Type B pancreatic cell (in vitro differentiated cells): Measurements from ENCODE around the gene NEDD8. TPM values are rescaled to one million over a fixed set of nuclear protein-coding genes. Genes with fewer than 3 reads are reported as not detected.
"Not testable (repeated sequence)": the region's sequence is repeated elsewhere in the genome, so short reads cannot be mapped to it uniquely, and the experiment has no call there.

Source experiments
- DNase-seq: peaks from one replicate; pipeline ENCODE4 v3.0.0; 2021; ENCODE audit warnings: mixed read lengths; ENCODE audit not compliant: unreplicated experiment; ENCODE audit errors: extremely low spot score
- H3K27ac Mint-ChIP-seq: 2 replicates; pipeline ENCODE4 v1.8.0; 2021; ENCODE audit warnings: mild to moderate bottlenecking, mixed read lengths
- H3K27me3 Mint-ChIP-seq: 2 replicates; pipeline ENCODE4 v1.8.0; 2021; ENCODE audit warnings: mixed read lengths
- H3K36me3 Mint-ChIP-seq: 2 replicates; pipeline ENCODE4 v1.8.0; 2021; ENCODE audit warnings: mixed read lengths
- H3K4me1 Mint-ChIP-seq: one replicate; pipeline ENCODE4 v1.8.0; 2021; ENCODE audit warnings: mixed read lengths; ENCODE audit not compliant: unreplicated experiment
- H3K4me3 Mint-ChIP-seq: 2 replicates; pipeline ENCODE4 v1.8.0; 2021; ENCODE audit warnings: mild to moderate bottlenecking, mixed read lengths
- H3K9me3 Mint-ChIP-seq: 2 replicates; pipeline ENCODE4 v1.8.0; 2021; ENCODE audit warnings: mixed read lengths
- total RNA-seq: library from RNA; stranded (reverse); gene quantifications from 2 replicates; pipeline ENCODE4 v1.2.1, GENCODE V29; 2021; ENCODE audit warnings: low replicate concordance
- TF ChIP-seq, protein P1 (sequence below): fragments of 200-600 bp; sonication (generic); conservative IDR thresholded peaks from 2 replicates; pipeline ENCODE4 v1.5.0; 2021; ENCODE audit warnings: antibody characterized with exemption, mild to moderate bottlenecking

Gene NEDD8
- total RNA-seq, 1 donor from 2014 or later = 161 TPM

DNA sequence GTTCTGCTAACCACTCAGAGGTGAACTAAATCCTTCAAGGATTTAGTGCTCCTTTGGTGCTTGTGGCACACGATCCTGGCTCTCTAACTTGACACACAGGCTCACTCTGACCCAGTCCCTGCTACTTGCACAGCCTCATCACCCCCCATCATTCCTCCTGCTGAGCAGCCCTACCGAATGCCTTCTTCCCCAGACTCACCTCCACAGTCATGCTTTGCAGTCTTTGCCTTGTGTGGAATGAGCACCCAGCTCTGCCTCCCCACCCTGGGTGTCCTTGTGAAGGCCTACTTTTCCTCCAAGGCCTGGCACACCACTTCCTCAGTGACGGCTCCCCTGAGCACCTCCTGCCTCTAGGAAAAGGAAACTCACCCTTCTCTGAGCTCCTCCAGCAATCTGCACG, 18.2 kb upstream of the NEDD8 start:
- H3K27ac Mint-ChIP-seq = no peak overlapping the region
- H3K4me1 Mint-ChIP-seq = no peaks in the 10 kb centered on the region
- TF ChIP-seq, protein P1, sequence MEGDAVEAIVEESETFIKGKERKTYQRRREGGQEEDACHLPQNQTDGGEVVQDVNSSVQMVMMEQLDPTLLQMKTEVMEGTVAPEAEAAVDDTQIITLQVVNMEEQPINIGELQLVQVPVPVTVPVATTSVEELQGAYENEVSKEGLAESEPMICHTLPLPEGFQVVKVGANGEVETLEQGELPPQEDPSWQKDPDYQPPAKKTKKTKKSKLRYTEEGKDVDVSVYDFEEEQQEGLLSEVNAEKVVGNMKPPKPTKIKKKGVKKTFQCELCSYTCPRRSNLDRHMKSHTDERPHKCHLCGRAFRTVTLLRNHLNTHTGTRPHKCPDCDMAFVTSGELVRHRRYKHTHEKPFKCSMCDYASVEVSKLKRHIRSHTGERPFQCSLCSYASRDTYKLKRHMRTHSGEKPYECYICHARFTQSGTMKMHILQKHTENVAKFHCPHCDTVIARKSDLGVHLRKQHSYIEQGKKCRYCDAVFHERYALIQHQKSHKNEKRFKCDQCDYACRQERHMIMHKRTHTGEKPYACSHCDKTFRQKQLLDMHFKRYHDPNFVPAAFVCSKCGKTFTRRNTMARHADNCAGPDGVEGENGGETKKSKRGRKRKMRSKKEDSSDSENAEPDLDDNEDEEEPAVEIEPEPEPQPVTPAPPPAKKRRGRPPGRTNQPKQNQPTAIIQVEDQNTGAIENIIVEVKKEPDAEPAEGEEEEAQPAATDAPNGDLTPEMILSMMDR = no peak
- H3K36me3 Mint-ChIP-seq = no peaks in the 10 kb centered on the region
- H3K9me3 Mint-ChIP-seq = no peaks in the 10 kb centered on the region
- H3K27me3 Mint-ChIP-seq = peaks cover 4% of the 10 kb centered on the region
- no peak for DNase-seq
- no peak overlapping the region for H3K4me3 Mint-ChIP-seq

DNA sequence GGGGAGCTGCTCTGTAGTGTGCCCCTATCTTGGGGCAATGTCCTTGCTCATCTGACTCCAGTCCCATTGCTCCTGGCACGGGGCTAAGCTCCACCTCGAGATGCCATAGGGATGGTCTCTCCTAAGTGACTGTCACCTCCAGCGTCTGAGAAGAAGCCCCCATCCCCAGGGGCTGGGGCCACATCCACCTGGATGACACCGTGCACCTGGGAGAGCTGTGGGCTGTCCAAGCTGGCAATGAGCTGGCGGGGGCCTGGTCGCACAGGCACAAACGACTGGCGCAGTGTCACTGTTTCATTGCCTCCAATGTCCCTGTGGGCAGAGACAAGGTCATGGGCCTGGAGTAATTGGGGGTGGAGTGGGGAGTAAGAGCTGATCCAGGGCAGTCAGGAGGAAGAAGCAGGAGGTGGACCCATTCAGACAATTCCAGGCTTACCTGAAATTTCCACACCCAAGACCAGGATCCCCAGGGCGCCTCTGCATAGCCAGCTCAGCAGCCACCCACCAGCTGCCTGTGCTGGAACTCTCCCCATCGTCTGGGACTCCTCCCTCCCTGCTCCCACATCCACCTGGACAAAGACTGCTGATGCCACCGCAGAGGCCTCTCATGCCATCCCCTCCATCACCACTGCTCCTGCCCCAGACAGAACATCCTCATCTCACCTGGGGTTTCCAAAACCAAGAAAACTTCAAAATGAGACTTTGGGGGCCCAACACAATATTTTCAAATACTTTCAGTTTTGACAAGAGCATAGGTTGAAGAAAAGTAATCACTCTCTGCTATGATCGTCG, 17.3 kb upstream of the NEDD8 start:
- TF ChIP-seq, protein P1 = no peak
- no peaks in the 10 kb centered on the region for H3K4me1 Mint-ChIP-seq
- H3K36me3 Mint-ChIP-seq = no peaks in the 10 kb centered on the region
- peaks cover 4% of the 10 kb centered on the region for H3K27me3 Mint-ChIP-seq
- H3K27ac Mint-ChIP-seq = no peak overlapping the region
- no peaks in the 10 kb centered on the region for H3K9me3 Mint-ChIP-seq
- DNase-seq = no peak
- no peak overlapping the region for H3K4me3 Mint-ChIP-seq

DNA sequence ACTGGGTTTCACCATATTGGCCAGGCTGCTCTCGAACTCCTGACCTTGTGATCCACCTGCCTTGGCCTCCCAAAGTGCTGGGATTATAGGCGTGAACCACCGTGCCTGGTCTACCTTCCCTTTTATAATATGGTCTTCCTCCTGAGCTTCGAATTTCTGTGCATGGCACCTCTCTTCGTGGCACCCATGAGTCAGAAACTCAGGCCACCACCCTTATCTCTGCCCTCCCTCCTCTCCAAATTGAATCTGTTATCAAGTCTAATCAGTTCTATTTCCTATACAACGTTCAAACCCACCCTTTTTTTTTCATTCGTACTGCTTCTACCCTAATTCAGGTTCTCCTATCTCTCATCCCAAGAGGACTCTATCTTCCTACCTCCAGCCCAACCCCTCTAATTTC, 15.3 kb upstream of the NEDD8 start:
- DNase-seq = no peak
- Mint-ChIP-seq H3K4me1 (peaks cover 4% of the 10 kb centered on the region), H3K36me3 (no peaks in the 10 kb centered on the region), H3K4me3 (peak overlapping the region; percentile 3), H3K27me3 (peaks cover 4% of the 10 kb centered on the region), H3K27ac (no peak overlapping the region), H3K9me3 (no peaks in the 10 kb centered on the region)
- TF ChIP-seq, protein P1 = no peak

DNA sequence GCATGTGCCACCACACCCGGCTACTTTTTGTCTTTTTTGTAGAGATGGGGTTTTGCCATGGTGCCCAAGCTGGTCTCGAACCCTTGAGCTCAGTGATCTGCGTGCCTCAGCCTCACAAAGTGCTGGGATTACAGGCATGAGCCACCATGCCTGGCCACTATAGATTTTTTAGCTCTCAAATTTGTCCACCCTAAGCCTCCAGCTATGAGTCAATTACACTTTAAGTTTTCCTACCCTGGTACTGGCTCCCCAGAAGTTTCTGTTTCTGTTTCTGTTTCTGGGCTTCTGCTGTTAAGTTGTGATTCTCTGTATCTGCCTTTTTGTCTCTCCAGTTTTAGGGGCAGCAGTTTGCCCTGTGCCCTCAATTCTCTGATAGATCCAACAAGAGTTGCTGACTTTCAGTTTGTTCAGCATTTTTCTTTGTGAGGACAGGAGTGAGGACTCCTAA, 14.6 kb upstream of the NEDD8 start:
- Mint-ChIP-seq H3K36me3 (no peaks in the 10 kb centered on the region), H3K27ac (peak overlapping the region; percentile 17)

DNA sequence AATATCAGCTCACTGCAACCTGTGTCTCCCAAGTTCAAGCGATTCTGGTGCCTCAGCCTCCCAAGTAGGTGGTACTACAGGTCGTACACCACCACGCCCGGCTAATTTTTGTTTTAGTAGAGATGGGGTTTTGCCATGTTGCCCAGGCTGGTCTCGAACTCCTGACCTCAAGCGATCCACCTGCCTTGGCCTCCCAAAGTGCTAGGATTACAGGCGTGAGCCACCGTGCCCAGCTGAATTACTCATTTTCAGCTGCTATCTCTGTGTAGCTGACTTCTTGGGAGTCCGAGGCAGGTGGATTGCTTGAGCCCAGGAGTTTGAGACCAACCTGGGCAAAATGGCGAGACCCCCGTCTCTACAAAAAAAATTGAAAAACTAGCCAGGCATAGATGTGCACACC, 13.2 kb upstream of the NEDD8 start:
- not testable (repeated sequence) for H3K4me1 Mint-ChIP-seq, H3K9me3 Mint-ChIP-seq, DNase-seq, H3K4me3 Mint-ChIP-seq, H3K27me3 Mint-ChIP-seq, H3K27ac Mint-ChIP-seq, H3K36me3 Mint-ChIP-seq

More for the DNA sequence above, 14.6 kb upstream of the NEDD8 start:
- peaks cover 4% of the 10 kb centered on the region for H3K27me3 Mint-ChIP-seq
- DNase-seq = no peak
- H3K9me3 Mint-ChIP-seq = no peaks in the 10 kb centered on the region
- TF ChIP-seq, protein P1 = no peak
- no peak overlapping the region for H3K4me3 Mint-ChIP-seq
- H3K4me1 Mint-ChIP-seq = peaks cover 4% of the 10 kb centered on the region

DNA sequence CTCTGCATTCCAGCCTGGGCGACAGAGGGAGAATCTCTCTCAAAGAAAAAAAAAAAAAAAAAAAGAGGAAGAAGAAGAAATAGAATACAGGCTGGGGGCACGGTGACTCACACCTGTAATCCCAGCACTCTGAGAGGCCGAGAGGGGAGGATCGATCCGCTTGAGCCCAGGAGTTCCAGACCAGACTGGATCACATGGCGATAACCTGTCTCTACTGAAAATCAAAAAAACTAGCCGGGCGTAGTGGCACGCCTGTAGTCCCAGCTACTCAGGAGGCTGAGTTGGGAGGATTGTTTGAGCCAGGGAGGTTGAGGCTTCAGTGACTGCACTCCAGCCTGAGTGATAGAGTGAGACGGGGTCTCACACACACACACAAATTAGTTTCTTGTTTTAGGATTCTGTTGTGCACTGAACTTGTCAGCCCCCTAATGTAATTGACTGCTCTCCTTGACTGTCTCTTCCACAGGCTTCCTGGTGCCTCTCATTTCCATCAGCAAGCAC, 11.2 kb upstream of the NEDD8 start:
- TF ChIP-seq, protein P1 = no peak
- Mint-ChIP-seq H3K4me1 (peaks cover 13% of the 10 kb centered on the region), H3K4me3 (peak overlapping the region; percentile 95), H3K27me3 (peaks cover 4% of the 10 kb centered on the region), H3K9me3 (no peaks in the 10 kb centered on the region), H3K27ac (peak overlapping the region; percentile 100), H3K36me3 (peaks cover 5% of the 10 kb centered on the region)
- no peak for DNase-seq
